ENCODE data around the gene PRPF6. TPM values are rescaled to one million over a fixed set of nuclear protein-coding genes. Genes with fewer than 3 reads are reported as not detected.

Gene PRPF6
- total and polyA plus RNA-seq, 2 of the 13 experiments (the other 11 are each of a cell fraction or from before 2014, with no cell fraction given) = 63.7 to 101 TPM

- TF ChIP-seq ATF1 (CRISPR knock-in tag; IDR thresholded peaks at IDR 0.05) (no peak), ZNF883 (CRISPR knock-in tag; IDR thresholded peaks at IDR 0.05; ENCODE audit: not compliant biosample characterization) (peak; percentile 21), RELA (CRISPR knock-in tag; IDR thresholded peaks at IDR 0.05) (peak; percentile 74; the same call in 1 of the 2 replicates), ZNF839 (CRISPR knock-in tag; IDR thresholded peaks at IDR 0.05; ENCODE audit: borderline replicate concordance) (peak; percentile 84; the same call in 1 of the 2 replicates), SOX6 (IDR thresholded peaks at IDR 0.05) (no peak), SOX6 (CRISPR knock-in tag; IDR thresholded peaks at IDR 0.05) (peak; percentile 40; the same call in 1 of the 2 replicates), ZNF503 (CRISPR knock-in tag; IDR thresholded peaks at IDR 0.05) (0 out of 2 replicates have a peak, but pooled peaks have one; percentile 17), ZNF431 (CRISPR knock-in tag; IDR thresholded peaks at IDR 0.05; ENCODE audit: borderline replicate concordance, low read depth) (0 out of 2 replicates have a peak, but pooled peaks have one; percentile 74), ERF (CRISPR knock-in tag; IDR thresholded peaks at IDR 0.05) (0 out of 2 replicates have a peak, but pooled peaks have one; percentile 9), BRD4 (CRISPR knock-in tag; IDR thresholded peaks at IDR 0.05) (peak; percentile 39; the same call in 1 of the 2 replicates), SP5 (CRISPR knock-in tag; IDR thresholded peaks at IDR 0.05; ENCODE audit: borderline replicate concordance, low read depth) (peak; percentile 15; the same call in 1 of the 2 replicates), KAT8 (CRISPR knock-in tag; IDR thresholded peaks at IDR 0.05) (peak; percentile 35; the same call in 1 of the 2 replicates), IKZF5 (CRISPR knock-in tag; IDR thresholded peaks at IDR 0.05) (peak; percentile 5; the same call in 1 of the 2 replicates)
- TF ChIP-seq, protein P1, sequence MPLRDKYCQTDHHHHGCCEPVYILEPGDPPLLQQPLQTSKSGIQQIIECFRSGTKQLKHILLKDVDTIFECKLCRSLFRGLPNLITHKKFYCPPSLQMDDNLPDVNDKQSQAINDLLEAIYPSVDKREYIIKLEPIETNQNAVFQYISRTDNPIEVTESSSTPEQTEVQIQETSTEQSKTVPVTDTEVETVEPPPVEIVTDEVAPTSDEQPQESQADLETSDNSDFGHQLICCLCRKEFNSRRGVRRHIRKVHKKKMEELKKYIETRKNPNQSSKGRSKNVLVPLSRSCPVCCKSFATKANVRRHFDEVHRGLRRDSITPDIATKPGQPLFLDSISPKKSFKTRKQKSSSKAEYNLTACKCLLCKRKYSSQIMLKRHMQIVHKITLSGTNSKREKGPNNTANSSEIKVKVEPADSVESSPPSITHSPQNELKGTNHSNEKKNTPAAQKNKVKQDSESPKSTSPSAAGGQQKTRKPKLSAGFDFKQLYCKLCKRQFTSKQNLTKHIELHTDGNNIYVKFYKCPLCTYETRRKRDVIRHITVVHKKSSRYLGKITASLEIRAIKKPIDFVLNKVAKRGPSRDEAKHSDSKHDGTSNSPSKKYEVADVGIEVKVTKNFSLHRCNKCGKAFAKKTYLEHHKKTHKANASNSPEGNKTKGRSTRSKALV (CRISPR knock-in tag; IDR thresholded peaks at IDR 0.05) = peak; percentile 49
- TF ChIP-seq, protein P2, sequence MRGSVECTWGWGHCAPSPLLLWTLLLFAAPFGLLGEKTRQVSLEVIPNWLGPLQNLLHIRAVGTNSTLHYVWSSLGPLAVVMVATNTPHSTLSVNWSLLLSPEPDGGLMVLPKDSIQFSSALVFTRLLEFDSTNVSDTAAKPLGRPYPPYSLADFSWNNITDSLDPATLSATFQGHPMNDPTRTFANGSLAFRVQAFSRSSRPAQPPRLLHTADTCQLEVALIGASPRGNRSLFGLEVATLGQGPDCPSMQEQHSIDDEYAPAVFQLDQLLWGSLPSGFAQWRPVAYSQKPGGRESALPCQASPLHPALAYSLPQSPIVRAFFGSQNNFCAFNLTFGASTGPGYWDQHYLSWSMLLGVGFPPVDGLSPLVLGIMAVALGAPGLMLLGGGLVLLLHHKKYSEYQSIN (CRISPR knock-in tag; IDR thresholded peaks at IDR 0.05; ENCODE audit: borderline replicate concordance) = no peak
- TF ChIP-seq, protein P3, sequence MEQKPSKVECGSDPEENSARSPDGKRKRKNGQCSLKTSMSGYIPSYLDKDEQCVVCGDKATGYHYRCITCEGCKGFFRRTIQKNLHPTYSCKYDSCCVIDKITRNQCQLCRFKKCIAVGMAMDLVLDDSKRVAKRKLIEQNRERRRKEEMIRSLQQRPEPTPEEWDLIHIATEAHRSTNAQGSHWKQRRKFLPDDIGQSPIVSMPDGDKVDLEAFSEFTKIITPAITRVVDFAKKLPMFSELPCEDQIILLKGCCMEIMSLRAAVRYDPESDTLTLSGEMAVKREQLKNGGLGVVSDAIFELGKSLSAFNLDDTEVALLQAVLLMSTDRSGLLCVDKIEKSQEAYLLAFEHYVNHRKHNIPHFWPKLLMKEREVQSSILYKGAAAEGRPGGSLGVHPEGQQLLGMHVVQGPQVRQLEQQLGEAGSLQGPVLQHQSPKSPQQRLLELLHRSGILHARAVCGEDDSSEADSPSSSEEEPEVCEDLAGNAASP (CRISPR knock-in tag; IDR thresholded peaks at IDR 0.05; ENCODE audit: borderline replicate concordance) = no peak
- TF ChIP-seq, protein P4, sequence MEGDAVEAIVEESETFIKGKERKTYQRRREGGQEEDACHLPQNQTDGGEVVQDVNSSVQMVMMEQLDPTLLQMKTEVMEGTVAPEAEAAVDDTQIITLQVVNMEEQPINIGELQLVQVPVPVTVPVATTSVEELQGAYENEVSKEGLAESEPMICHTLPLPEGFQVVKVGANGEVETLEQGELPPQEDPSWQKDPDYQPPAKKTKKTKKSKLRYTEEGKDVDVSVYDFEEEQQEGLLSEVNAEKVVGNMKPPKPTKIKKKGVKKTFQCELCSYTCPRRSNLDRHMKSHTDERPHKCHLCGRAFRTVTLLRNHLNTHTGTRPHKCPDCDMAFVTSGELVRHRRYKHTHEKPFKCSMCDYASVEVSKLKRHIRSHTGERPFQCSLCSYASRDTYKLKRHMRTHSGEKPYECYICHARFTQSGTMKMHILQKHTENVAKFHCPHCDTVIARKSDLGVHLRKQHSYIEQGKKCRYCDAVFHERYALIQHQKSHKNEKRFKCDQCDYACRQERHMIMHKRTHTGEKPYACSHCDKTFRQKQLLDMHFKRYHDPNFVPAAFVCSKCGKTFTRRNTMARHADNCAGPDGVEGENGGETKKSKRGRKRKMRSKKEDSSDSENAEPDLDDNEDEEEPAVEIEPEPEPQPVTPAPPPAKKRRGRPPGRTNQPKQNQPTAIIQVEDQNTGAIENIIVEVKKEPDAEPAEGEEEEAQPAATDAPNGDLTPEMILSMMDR (CRISPR knock-in tag; IDR thresholded peaks at IDR 0.05) = peak; percentile 44
Measured at GRCh38 chr20:63979557-63980316, 1.2 kb upstream of the PRPF6 start, which contains the start of gene SAMD10 (continued).

Data from HepG2 (cell line).